Lower leg skin (tissue), 3 donors: Measurements from ENCODE around the gene CPPED1.
A peak's percentile ranks its signal among the peaks of the same experiment; 100 is the strongest.

ENCODE experiments used
- CTCF ChIP-seq, 3 donors: fragments of 450-650 bp; IDR thresholded peaks; one replicate each; pipeline ENCODE4 v1.5.1; 2016; ENCODE audit warnings: antibody characterized with exemption in 3 of 3, mild to moderate bottlenecking in 3 of 3, moderate library complexity in 2 of 3
- POLR2A ChIP-seq, 2 donors: fragments of 450-650 bp; IDR thresholded peaks; one replicate each; pipeline ENCODE4 v1.6.1; 2016 to 2017; ENCODE audit warnings: antibody characterized with exemption in 2 of 2, mild to moderate bottlenecking in 1 of 2, moderate library complexity in 1 of 2

GRCh38 chr16:12709807-12710206, 93.9 kb downstream of the CPPED1 start:
- peak in 1 of 3 donors; percentile 44 for TF ChIP-seq CTCF (IDR thresholded peaks at IDR 0.05)
- TF ChIP-seq POLR2A (IDR thresholded peaks at IDR 0.05): no peak
